Astrocyte (in vitro differentiated cells and primary cell): ENCODE data around the gene TMEM272. TPM values are rescaled to one million over a fixed set of nuclear protein-coding genes. Genes with fewer than 3 reads are reported as not detected.

ENCODE experiments used
- DNase-seq: peaks from one replicate; pipeline ENCODE4 v3.0.0-alpha.2; 2010; ENCODE audit warnings: low read depth
- FAIRE-seq: peaks from 2 replicates; lab custom pipeline; 2011; peaks lifted over from hg19 to GRCh38; lab: Jason Lieb, UNC
- H2AFZ ChIP-seq: 2 replicates; pipeline ENCODE4 v1.6.0; 2012; ENCODE audit warnings: low read depth, low read length, inconsistent platforms
- H3K27ac ChIP-seq: 2 replicates; pipeline ENCODE4 v1.5.1; 2011; ENCODE audit warnings: low read depth, low read length, inconsistent platforms
- H3K27me3 ChIP-seq: 2 replicates; pipeline ENCODE4 v1.6.0; 2011; ENCODE audit warnings: low read length, inconsistent platforms; ENCODE audit not compliant: insufficient read depth
- H3K36me3 ChIP-seq: 2 replicates; pipeline ENCODE4 v1.5.1; 2011; ENCODE audit warnings: low read length, inconsistent platforms; ENCODE audit not compliant: insufficient read depth
- H3K4me1 ChIP-seq: 2 replicates; pipeline ENCODE4 v1.5.1; 2011; ENCODE audit warnings: low read length, inconsistent platforms; ENCODE audit not compliant: insufficient read depth
- H3K4me2 ChIP-seq: 2 replicates; pipeline ENCODE4 v1.6.0; 2012; ENCODE audit warnings: low read length, inconsistent platforms
- H3K4me3 ChIP-seq: 2 replicates; pipeline ENCODE4 v1.5.1; 2011; ENCODE audit warnings: low read depth, mild to moderate bottlenecking, low read length, inconsistent platforms; ENCODE audit not compliant: insufficient read depth
- H3K79me2 ChIP-seq: 2 replicates; pipeline ENCODE4 v1.6.0; 2012; ENCODE audit warnings: mild to moderate bottlenecking, low read length, inconsistent platforms; ENCODE audit not compliant: insufficient read depth
- H3K9ac ChIP-seq: 2 replicates; pipeline ENCODE4 v1.6.0; 2012; ENCODE audit warnings: mild to moderate bottlenecking, low read length, inconsistent platforms
- H3K9me3 ChIP-seq: 2 replicates; pipeline ENCODE4 v1.5.1; 2012; ENCODE audit warnings: low read depth, mild to moderate bottlenecking, low read length, inconsistent platforms; ENCODE audit not compliant: insufficient read depth
- H4K20me1 ChIP-seq: 2 replicates; pipeline ENCODE4 v1.6.0; 2012; ENCODE audit warnings: low read length, inconsistent platforms; ENCODE audit not compliant: insufficient read depth
- H3K27ac Mint-ChIP-seq: one replicate; pipeline ENCODE4 v1.8.0; 2021; ENCODE audit warnings: mild to moderate bottlenecking, mixed read lengths; ENCODE audit not compliant: unreplicated experiment
- H3K27me3 Mint-ChIP-seq: one replicate; pipeline ENCODE4 v1.8.0; 2021; ENCODE audit warnings: low read depth, mixed read lengths; ENCODE audit not compliant: unreplicated experiment
- H3K36me3 Mint-ChIP-seq: one replicate; pipeline ENCODE4 v1.8.0; 2021; ENCODE audit warnings: low read depth, mixed read lengths; ENCODE audit not compliant: unreplicated experiment
- H3K4me1 Mint-ChIP-seq: one replicate; pipeline ENCODE4 v1.8.0; 2021; ENCODE audit warnings: low read depth, mixed read lengths; ENCODE audit not compliant: unreplicated experiment
- H3K4me3 Mint-ChIP-seq: one replicate; pipeline ENCODE4 v1.8.0; 2021; ENCODE audit warnings: mild to moderate bottlenecking, moderate library complexity, mixed read lengths; ENCODE audit not compliant: unreplicated experiment
- H3K9me3 Mint-ChIP-seq: one replicate; pipeline ENCODE4 v1.8.0; 2021; ENCODE audit warnings: mild to moderate bottlenecking, mixed read lengths; ENCODE audit not compliant: unreplicated experiment
- CTCF ChIP-seq: IDR thresholded peaks from 2 replicates; pipeline ENCODE4 v1.5.1; 2011; ENCODE audit warnings: low read depth, mild to moderate bottlenecking, inconsistent platforms, low read length, moderate library complexity; ENCODE audit not compliant: insufficient read depth
- EZH2 ChIP-seq: IDR thresholded peaks from 2 replicates; pipeline ENCODE4 v1.6.1; 2012; ENCODE audit warnings: mild to moderate bottlenecking, low read length, inconsistent platforms; ENCODE audit not compliant: insufficient read depth
- total RNA-seq: library from RNA; stranded (reverse); gene quantifications from 2 replicates; pipeline ENCODE4 v1.2.1, GENCODE V29; 2021

TMEM272 gene
- total RNA-seq, 1 donor from 2014 or later = 0.05 TPM

GRCh38 chr13:51821606-51822005, 23.4 kb downstream of the TMEM272 start:
- Histone ChIP-seq H3K9ac (no peak overlapping the region), H3K4me3 (no peak overlapping the region), H4K20me1 (no peaks in the 10 kb centered on the region), H3K27ac (no peak overlapping the region), H2AFZ (no peak overlapping the region), H3K4me2 (no peak overlapping the region), H3K27me3 (peaks cover 51% of the 10 kb centered on the region), H3K4me1 (no peaks in the 10 kb centered on the region), H3K79me2 (no peaks in the 10 kb centered on the region), H3K36me3 (no peaks in the 10 kb centered on the region), H3K9me3 (no peaks in the 10 kb centered on the region)
- Mint-ChIP-seq H3K4me3 (no peak overlapping the region), H3K27me3 (peaks cover 45% of the 10 kb centered on the region), H3K4me1 (peaks cover 8% of the 10 kb centered on the region), H3K9me3 (no peaks in the 10 kb centered on the region), H3K27ac (no peak overlapping the region), H3K36me3 (no peaks in the 10 kb centered on the region)
- FAIRE-seq (no peak), DNase-seq (no peak)
- TF ChIP-seq CTCF (no peak), EZH2 (no peak)

- FAIRE-seq (no peak), DNase-seq (no peak)
- Histone ChIP-seq H2AFZ (no peak overlapping the region), H3K27me3 (peaks cover 58% of the 10 kb centered on the region), H3K36me3 (no peaks in the 10 kb centered on the region), H3K79me2 (no peaks in the 10 kb centered on the region), H3K4me2 (no peak overlapping the region), H3K4me3 (no peak overlapping the region), H3K27ac (no peak overlapping the region), H3K4me1 (no peaks in the 10 kb centered on the region), H4K20me1 (no peaks in the 10 kb centered on the region), H3K9me3 (no peaks in the 10 kb centered on the region), H3K9ac (no peak overlapping the region)
- H3K36me3 Mint-ChIP-seq = no peaks in the 10 kb centered on the region
- no peaks in the 10 kb centered on the region for H3K9me3 Mint-ChIP-seq
- no peak overlapping the region for H3K27ac Mint-ChIP-seq
- no peak overlapping the region for H3K4me3 Mint-ChIP-seq
- H3K27me3 Mint-ChIP-seq = peaks cover 47% of the 10 kb centered on the region
- peaks cover 6% of the 10 kb centered on the region for H3K4me1 Mint-ChIP-seq
- TF ChIP-seq CTCF (no peak), EZH2 (no peak)
Measured at GRCh38 chr13:51820016-51820597, 24.9 kb downstream of the TMEM272 start.

- TF ChIP-seq CTCF = no peak
- TF ChIP-seq EZH2 = no peak
- Histone ChIP-seq H3K4me1 (no peaks in the 10 kb centered on the region), H4K20me1 (no peaks in the 10 kb centered on the region), H3K36me3 (no peaks in the 10 kb centered on the region), H3K27ac (no peak overlapping the region), H2AFZ (no peak overlapping the region), H3K4me3 (no peak overlapping the region), H3K9me3 (no peaks in the 10 kb centered on the region), H3K79me2 (no peaks in the 10 kb centered on the region), H3K9ac (no peak overlapping the region), H3K4me2 (no peak overlapping the region), H3K27me3 (peaks cover 58% of the 10 kb centered on the region)
- H3K4me3 Mint-ChIP-seq = no peak overlapping the region
- H3K4me1 Mint-ChIP-seq = peaks cover 5% of the 10 kb centered on the region
- FAIRE-seq (no peak), DNase-seq (no peak)
- H3K36me3 Mint-ChIP-seq = no peaks in the 10 kb centered on the region
- H3K27me3 Mint-ChIP-seq = peaks cover 47% of the 10 kb centered on the region
- no peaks in the 10 kb centered on the region for H3K9me3 Mint-ChIP-seq
- no peak overlapping the region for H3K27ac Mint-ChIP-seq
Measured at GRCh38 chr13:51819544-51819943, 25.4 kb downstream of the TMEM272 start.
